Measurements from ENCODE around the gene JPH3.
"Not testable (repeated sequence)": the region's sequence is repeated elsewhere in the genome, so short reads cannot be mapped to it uniquely, and the experiment has no call there.

Gene JPH3

GRCh38 chr16:87654826-87655225 is 52.5 kb downstream of the JPH3 start:
- DNase-seq (ENCODE audit: low read depth in 3 of 3): no peak

- no peak for DNase-seq (ENCODE audit: low read depth in 3 of 3)
Observed at GRCh38 chr16:87656328-87656727, 54.0 kb downstream of the JPH3 start.

DNA sequence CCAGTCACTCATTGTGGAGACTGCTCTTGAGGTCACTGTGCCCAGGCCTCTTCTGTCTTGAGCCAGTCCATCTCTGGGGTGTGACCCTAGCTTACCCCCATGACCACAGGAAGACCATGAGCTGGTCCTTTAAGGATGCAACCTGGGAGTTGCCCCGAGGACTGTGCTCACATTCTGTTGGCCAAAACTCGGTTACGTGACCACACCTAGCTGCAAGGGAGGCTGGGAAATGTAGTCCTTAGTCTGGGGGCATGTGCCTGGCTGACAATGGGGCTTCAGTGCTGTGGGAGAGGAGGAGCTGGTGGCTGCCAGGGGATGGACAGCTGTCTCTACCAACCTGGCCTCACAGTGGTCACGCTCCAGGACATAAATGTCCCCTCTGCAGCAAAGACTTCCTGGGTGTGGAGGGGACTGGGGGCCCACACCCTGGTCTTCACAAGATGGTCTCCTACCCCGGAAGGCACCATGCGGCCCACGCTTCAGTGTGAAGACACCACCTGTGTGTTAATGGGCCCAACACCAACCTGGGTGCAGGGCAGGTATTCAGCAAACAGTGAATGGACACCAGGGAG is 55.4 kb downstream of the JPH3 start:
- DNase-seq (ENCODE audit: low read depth in 3 of 3): no peak

- no peak for DNase-seq (ENCODE audit: low read depth in 3 of 3)
Observed at GRCh38 chr16:87658564-87659225, 56.4 kb downstream of the JPH3 start.

DNA sequence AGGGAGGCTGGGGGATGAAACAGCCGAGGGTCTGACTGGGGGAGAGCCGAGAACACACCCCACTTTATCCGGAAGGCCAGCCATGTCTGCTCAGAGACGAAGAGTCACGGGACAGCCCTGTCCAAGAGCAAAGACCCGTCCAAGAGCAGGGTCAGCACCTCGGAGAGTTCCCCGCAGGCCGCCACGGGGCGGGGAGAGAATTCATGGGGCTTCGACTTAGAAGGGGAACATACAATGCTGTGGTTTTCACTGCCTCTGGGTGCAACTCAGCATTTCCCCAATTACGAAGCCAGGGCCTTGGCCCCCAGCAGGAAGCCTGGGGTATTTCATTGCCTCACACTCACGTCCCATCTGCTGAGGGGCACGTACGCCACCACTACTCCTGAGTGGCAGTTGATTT is 59.3 kb downstream of the JPH3 start:
- DNase-seq (ENCODE audit: low read depth in 3 of 3): peak in 1 of 3 experiments; percentile 17

DNA sequence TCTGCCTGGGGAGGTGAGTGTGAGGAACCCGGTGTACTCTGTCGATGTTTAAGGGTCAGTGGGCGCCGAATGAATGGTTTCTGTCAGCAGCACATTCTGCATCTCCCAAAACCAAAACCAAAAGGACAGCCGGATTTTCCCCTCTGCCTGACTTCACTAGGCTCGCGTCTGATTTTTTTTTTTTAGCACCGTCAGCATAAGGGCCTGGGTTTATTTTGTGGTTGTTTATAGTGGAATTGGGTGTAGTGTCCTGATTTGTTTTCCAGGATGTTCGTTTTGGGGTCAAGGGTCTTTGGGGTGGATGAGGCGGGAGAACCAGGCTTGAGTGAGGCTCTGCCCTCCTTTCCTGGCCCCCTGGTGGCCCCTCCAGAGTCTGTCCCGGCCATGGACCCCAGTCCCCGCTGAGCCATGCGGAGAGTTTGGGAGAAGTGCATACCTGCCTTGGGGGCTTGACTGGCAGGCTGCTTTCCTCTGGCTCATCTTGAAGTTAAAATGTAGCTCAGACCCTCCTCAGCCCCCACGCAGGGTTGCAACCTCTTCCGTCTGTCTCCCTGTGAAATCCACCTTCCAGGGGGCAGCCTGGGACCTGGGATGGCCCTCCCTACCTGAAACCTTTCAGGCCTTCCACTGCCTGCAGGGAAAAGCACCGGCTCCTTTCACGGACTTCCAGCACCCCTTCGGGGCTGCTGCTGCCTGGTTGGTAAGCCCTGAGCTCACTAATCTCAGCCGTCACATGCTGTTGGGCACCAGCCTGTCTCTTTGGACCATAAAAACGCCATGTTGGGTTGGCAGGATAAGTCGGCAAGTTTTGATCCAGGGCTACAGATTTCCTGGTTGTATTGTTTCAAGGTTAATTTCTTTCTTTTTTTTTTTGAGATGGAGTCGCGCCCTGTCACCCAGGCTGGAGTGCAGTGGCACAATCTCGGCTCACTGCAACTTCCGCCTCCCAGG is 60.2 kb downstream of the JPH3 start:
- no peak for DNase-seq (ENCODE audit: low read depth in 3 of 3)

DNA sequence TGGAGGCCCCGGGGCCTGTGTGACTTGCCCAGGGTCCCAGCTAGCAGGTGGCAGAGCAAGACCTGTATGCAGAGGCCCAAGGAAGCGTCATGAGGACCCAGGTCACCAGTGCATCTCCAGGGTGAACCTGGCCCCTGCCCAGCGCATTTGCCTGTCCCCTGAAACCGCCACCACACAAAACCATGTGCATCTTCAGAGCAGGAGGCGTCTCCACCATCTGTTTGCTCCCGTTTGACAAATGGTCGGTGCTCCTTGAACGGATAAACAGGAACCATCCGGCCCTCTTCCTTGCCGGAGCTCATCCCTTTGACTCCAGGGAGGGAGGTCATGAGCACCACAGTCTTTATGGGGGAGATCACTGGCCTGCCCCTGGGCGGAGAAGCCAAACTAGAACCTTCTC is 62.5 kb downstream of the JPH3 start:
- DNase-seq (ENCODE audit: low read depth in 3 of 3): no peak

- no peak for DNase-seq (ENCODE audit: low read depth in 3 of 3)
Observed at GRCh38 chr16:87665193-87665592, 62.9 kb downstream of the JPH3 start.

- DNase-seq (ENCODE audit: low read depth in 3 of 3): no peak
Observed at GRCh38 chr16:87666919-87667318, 64.6 kb downstream of the JPH3 start.

- no peak for DNase-seq (ENCODE audit: low read depth in 3 of 3)
Observed at GRCh38 chr16:87667443-87667842, 65.1 kb downstream of the JPH3 start.

DNA sequence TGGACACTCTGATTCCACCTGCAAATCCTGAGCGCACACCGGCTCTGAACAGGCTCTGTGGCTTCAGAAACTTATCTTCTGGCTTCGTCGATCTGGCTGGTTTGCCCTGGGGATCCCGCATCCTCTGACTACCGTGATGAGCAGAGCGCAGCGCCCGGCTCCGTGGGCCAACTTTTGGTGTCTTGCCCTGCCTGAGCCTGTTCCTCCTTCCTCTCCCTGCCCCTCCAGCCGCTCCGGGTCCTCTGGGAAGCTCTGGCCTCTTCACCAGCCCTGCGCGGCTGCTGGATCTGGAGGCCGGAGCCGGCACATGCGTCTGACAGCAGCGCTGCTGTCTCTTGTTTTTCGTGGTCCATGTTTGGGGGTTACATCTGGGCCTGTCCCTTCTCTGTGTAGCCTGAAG is 65.6 kb downstream of the JPH3 start:
- DNase-seq (ENCODE audit: low read depth in 3 of 3): no peak

DNA sequence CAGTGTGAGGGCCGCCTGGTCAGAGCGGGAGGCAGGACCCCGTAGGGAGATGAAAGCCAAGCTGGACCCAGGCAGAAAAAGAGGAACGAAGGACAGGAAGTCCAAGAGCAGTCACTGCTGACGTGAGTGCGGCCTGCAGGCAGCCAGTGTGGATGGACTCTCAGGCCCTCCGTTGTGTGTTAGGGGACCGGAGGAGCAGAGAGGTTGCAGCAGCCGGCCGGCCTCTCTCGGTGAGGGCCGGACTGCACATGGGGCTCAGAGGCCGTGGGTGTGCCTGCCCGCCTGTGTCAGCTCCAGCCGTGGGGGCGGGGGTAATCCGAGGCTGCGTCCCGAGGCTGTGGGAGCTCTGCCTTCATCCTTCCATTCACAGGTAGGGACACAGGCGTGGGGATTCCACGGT is 67.4 kb downstream of the JPH3 start:
- no peak for DNase-seq (ENCODE audit: low read depth in 3 of 3)

DNA sequence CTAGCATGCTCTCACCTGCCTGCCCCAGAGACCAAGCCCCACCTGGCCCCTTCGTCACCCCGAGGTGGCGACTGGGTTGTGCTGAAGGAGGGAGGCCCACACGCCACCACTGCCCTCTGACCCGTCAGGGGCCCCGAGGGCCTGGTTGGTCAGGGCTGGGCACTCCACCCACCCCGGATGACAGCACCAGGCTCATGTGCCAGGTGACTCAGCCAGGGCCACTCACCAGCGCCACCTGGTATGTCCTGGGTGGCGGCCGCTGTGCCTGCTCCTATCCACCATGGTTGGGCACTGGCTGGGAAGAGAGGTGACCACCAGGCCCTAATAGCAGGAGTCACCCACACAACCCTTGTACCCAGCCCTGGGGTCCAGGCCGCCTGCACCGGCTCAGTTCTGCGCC is 68.9 kb downstream of the JPH3 start:
- no peak for DNase-seq (ENCODE audit: low read depth in 3 of 3)

DNA sequence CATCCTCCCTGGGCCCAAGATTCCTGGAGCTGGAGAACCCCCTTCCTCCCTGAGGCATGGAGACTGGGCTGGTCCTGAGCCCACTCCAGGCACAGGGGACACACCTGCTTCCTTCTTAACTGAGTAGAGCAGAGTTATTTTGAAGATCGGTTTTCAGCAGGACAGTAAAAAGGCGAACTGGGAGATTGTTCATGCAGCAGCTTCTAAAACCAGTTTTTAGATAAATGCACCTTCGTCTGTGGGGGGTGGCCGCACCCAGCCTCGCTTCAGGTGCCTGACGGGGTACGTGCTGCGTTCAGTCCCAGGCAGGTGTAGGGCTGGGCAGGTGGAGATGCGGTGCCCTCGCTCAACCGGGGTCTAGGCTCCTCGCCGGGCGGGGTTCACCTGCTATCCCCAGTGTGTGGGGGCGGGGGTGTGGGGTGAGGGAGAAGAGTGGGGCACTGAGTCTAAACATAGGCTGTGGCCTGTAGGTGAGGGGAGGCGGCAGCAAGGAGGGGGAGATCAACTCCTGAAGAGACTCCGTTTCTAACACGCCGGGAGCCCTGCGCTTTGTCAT is 69.5 kb downstream of the JPH3 start:
- DNase-seq (ENCODE audit: low read depth in 3 of 3): no peak

DNA sequence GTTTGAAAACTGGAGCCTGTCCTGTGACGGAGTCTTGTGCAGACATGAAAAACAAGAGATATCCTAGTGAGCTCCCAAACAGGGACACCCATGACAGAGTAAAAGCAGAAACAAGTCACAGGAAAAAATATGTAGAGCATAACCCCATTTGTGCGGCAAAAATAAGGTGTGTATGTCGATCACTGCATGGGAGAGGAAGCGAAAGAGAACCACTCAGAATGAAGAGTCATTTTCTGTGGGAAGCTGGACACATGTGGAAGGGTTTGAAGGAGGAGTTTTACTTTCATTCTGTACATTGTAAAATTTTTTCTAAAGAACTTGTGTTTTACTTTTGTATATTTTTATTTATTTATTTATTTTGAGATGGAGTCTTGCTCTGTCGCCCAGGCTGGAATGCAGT is 72.1 kb downstream of the JPH3 start:
- no peak for DNase-seq (ENCODE audit: low read depth in 3 of 3)

- no peak for DNase-seq (ENCODE audit: low read depth in 3 of 3)
Observed at GRCh38 chr16:87675111-87675719, 72.9 kb downstream of the JPH3 start.

GRCh38 chr16:87677830-87678229 is 75.5 kb downstream of the JPH3 start:
- DNase-seq (ENCODE audit: low read depth in 3 of 3): no peak

GRCh38 chr16:87678618-87679017 is 76.3 kb downstream of the JPH3 start:
- DNase-seq (ENCODE audit: low read depth in 3 of 3): no peak

DNA sequence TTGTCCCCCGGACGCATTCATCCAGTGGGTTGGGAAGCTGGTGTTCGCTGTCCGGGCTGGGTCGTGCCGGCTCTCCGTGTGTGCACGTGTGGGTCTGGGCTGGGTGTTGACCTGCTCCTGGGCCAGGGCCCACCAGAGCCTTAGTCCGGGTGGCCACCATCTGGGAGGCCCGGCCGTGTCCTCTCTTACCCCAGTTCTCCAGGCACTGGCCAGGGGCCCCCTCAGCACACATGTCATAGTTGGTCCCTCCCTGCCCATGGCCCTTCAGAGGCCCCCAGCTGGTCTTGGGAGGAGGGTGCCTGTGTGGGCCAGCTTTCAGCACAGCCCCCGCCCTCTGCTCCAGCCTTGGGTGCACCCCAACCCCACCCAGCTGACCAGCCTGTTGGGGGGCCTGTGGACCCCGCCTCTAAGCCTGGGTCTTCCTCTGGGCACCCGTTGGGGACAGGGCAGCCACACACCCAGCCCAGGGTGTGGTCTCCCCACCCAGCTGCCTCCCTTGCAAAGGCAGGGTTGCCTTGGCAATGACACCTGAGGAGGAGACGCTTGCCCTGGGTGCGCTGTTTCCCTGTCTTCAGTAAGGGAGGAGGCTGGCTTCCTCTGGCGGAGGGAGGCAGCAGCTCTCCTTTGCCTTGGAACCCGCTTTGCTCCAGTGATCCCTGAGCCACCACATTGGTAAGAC is 77.4 kb downstream of the JPH3 start:
- no peak for DNase-seq (ENCODE audit: low read depth in 3 of 3)

DNA sequence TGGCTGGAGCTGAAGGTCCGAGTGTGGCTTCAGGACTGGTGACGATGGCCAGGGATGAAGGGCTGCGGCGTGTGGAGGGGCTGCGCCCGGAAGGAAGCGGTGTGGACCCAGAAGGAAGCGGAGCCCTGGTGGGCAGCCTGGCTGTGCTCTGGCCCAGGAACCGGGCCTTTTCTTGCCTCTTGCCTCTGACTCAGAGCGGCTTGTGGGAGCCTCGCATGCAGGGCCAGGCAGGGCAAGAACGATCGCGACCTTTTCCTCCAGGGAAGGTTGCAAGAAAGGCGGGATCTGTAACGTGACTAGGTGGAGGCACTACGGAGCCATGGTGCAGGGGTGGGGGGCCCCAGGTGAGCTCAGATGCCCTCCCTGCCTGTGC is 78.0 kb downstream of the JPH3 start:
- DNase-seq (ENCODE audit: low read depth in 3 of 3): no peak

DNA sequence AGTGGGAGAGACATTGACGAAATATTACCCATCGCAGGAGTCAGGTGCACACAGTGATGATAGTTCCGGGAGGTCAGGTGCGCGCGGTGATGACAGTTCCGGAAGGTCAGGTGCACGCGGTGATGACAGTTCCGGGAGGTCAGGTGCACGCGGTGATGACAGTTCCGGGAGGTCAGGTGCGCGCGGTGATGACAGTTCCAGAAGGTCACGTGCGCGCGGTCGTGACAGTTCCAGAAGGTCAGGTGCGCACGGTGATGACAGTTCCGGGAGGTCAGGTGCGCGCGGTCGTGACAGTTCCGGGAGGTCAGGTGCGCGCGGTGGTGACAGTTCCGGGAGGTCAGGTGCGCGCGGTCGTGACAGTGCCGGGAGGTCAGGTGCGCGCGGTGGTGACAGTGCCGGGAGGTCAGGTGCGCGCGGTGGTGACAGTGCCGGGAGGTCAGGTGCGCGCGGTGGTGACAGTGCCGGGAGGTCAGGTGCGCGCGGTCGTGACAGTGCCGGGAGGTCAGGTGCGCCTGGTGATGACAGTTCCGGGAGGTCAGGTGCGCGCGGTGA is 78.8 kb downstream of the JPH3 start:
- not testable (repeated sequence) for DNase-seq (ENCODE audit: low read depth in 3 of 3)
